ENCODE data around the gene DGKQ.

DNA sequence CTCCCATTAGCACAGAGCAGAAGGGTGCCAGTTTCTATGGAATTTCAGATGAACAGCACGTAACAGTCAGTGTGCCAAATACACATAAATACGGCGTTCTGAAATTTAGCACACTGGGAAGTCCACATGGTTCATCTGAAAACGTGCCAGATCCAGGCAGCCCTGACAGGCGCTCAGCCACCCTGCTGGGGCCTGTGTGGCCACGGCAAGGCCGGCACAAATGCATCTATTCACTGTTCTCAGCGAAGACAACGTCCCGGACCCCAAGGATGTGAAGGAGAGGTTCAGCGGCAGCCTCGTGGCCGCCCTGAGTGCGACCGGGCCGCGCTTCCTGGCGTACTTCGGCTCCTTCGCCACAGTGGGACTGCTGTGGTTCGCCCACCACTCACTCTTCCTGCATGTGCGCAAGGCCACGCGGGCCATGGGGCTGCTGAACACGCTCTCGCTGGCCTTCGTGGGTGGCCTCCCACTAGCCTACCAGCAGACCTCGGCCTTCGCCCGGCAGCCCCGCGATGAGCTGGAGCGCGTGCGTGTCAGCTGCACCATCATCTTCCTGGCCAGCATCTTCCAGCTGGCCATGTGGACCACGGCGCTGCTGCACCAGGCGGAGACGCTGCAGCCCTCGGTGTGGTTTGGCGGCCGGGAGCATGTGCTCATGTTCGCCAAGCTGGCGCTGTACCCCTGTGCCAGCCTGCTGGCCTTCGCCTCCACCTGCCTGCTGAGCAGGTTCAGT, 15.6 kb downstream of the DGKQ start:
- TF ChIP-seq POLR2A (IDR thresholded peaks at IDR 0.05): no peak
- TF ChIP-seq, protein P1, sequence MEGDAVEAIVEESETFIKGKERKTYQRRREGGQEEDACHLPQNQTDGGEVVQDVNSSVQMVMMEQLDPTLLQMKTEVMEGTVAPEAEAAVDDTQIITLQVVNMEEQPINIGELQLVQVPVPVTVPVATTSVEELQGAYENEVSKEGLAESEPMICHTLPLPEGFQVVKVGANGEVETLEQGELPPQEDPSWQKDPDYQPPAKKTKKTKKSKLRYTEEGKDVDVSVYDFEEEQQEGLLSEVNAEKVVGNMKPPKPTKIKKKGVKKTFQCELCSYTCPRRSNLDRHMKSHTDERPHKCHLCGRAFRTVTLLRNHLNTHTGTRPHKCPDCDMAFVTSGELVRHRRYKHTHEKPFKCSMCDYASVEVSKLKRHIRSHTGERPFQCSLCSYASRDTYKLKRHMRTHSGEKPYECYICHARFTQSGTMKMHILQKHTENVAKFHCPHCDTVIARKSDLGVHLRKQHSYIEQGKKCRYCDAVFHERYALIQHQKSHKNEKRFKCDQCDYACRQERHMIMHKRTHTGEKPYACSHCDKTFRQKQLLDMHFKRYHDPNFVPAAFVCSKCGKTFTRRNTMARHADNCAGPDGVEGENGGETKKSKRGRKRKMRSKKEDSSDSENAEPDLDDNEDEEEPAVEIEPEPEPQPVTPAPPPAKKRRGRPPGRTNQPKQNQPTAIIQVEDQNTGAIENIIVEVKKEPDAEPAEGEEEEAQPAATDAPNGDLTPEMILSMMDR (IDR thresholded peaks at IDR 0.05 in 4 of 5, conservative IDR thresholded peaks at IDR 0.05 in 1 of 5): no peak

All from gastrocnemius medialis (tissue), 4 donors.